B cell (primary cell): ENCODE data around the gene WDFY2. TPM values are rescaled to one million over a fixed set of nuclear protein-coding genes. Genes with fewer than 3 reads are reported as not detected.

ENCODE experiments used
- ATAC-seq: fragments of 200-7000 bp; cut with Tn5 transposase; one replicate; pipeline ENCODE4 v1.10.0; 2021; ENCODE audit warnings: low read depth, mild to moderate bottlenecking, moderate number of reproducible peaks, moderate library complexity
- CTCF ChIA-PET: fragments of 350-600 bp; sonication (Branson Sonifier 250); formaldehyde crosslinking; loops from one replicate; lab custom pipeline; 2021; ENCODE audit warnings: antibody characterized with exemption, inconsistent platforms; lab: Charles Lee
- POLR2A ChIA-PET: fragments of 350-600 bp; sonication (Branson Sonifier 250); formaldehyde crosslinking; loops from one replicate; lab custom pipeline; 2021; ENCODE audit warnings: antibody characterized with exemption; lab: Charles Lee
- DNase-seq: peaks from one replicate; pipeline ENCODE4 v3.0.0; 2013
- H2AFZ ChIP-seq: 2 replicates; pipeline ENCODE4 v1.6.1; 2012; ENCODE audit warnings: mild to moderate bottlenecking, low read depth, low read length; ENCODE audit not compliant: insufficient read depth, poor library complexity, severe bottlenecking
- H3K27ac ChIP-seq, 2 donors: 1 replicate in 1 of 2; 2 replicates in 1 of 2; pipeline ENCODE4 v1.5.1; 2012 to 2013; ENCODE audit warnings: low read length in 2 of 2, mild to moderate bottlenecking in 2 of 2, moderate library complexity in 1 of 2
- H3K27me3 ChIP-seq, 4 experiments: fragments of 200-600 bp in 1 of 4; sonication (generic) in 1 of 4; replicated peaks in 1 of 4; 1 replicate in 2 of 4; 2 replicates in 2 of 4; pipeline versions ENCODE4 v1.6.1 to v1.7.0; 2013 to 2016; ENCODE audit warnings: low read length in 3 of 4, mild to moderate bottlenecking in 2 of 4, mixed read lengths in 1 of 4, moderate library complexity in 1 of 4; ENCODE audit not compliant: insufficient read depth in 4 of 4, control insufficient read depth in 3 of 4; ENCODE audit errors: control extremely low read depth in 1 of 4
- H3K36me3 ChIP-seq, 2 experiments: replicated peaks in 1 of 2; 1 replicate in 1 of 2; 2 replicates in 1 of 2; pipeline versions ENCODE4 v1.6.1 to v1.7.1; 2013; ENCODE audit warnings: low read length in 1 of 2; ENCODE audit not compliant: insufficient read depth in 2 of 2, control insufficient read depth in 1 of 2; ENCODE audit errors: control extremely low read depth in 1 of 2, extremely low read depth in 1 of 2
- H3K4me1 ChIP-seq, 2 donors: fragments of 200-600 bp in 1 of 2; sonication (generic) in 1 of 2; 1 replicate in 1 of 2; 2 replicates in 1 of 2; pipeline versions ENCODE4 v1.5.1 to v1.6.1; 2013 to 2017; ENCODE audit warnings: low read length in 2 of 2; ENCODE audit not compliant: control insufficient read depth in 2 of 2, insufficient read depth in 2 of 2
- H3K4me2 ChIP-seq: replicated peaks from 2 replicates; pipeline ENCODE3; 2012; ENCODE audit warnings: mild to moderate bottlenecking, low read depth, low read length; ENCODE audit not compliant: poor library complexity, severe bottlenecking
- H3K4me3 ChIP-seq, 5 experiments: fragments of 200-600 bp in 1 of 5; sonication (generic) in 1 of 5; 1 replicate in 3 of 5; 2 replicates in 2 of 5; pipeline versions ENCODE4 v1.5.1 to v1.7.0; 2011 to 2016; ENCODE audit warnings: low read length in 4 of 5, mild to moderate bottlenecking in 4 of 5, low read depth in 2 of 5, control low read depth in 1 of 5, moderate library complexity in 1 of 5; ENCODE audit not compliant: insufficient read depth in 1 of 5; ENCODE audit errors: control extremely low read depth in 1 of 5, extremely low read depth in 1 of 5
- H3K79me2 ChIP-seq: fragments of 200-600 bp; sonication (generic); one replicate; pipeline ENCODE4 v1.6.0; 2016; ENCODE audit warnings: low read length; ENCODE audit not compliant: control insufficient read depth, insufficient read depth
- H3K9ac ChIP-seq: fragments of 200-600 bp; sonication (generic); 2 replicates; pipeline ENCODE4 v1.6.1; 2017; ENCODE audit warnings: mild to moderate bottlenecking, low read length, moderate library complexity
- H3K9me3 ChIP-seq, 3 donors: one replicate each; pipeline versions ENCODE4 v1.6.1 to v1.7.1; 2013; ENCODE audit warnings: low read length in 2 of 3; ENCODE audit not compliant: control insufficient read depth in 2 of 3, insufficient read depth in 1 of 3; ENCODE audit errors: control extremely low read depth in 1 of 3
- H4K20me1 ChIP-seq: 2 replicates; pipeline ENCODE4 v1.6.0; 2012; ENCODE audit warnings: mild to moderate bottlenecking, low read length; ENCODE audit not compliant: insufficient read depth, control insufficient read depth, poor library complexity, severe bottlenecking
- H3K27ac Mint-ChIP-seq: one replicate; pipeline ENCODE4 v1.8.0; 2021; ENCODE audit warnings: mixed read lengths
- H3K27me3 Mint-ChIP-seq: one replicate; pipeline ENCODE4 v1.8.0; 2021; ENCODE audit warnings: mixed read lengths
- H3K4me1 Mint-ChIP-seq: one replicate; pipeline ENCODE4 v1.8.0; 2021; ENCODE audit warnings: mixed read lengths
- H3K4me3 Mint-ChIP-seq: one replicate; pipeline ENCODE4 v1.8.0; 2021; ENCODE audit warnings: mixed read lengths
- H3K9me3 Mint-ChIP-seq: one replicate; pipeline ENCODE4 v1.8.0; 2022; ENCODE audit warnings: mixed read lengths; ENCODE audit not compliant: insufficient read depth
- CTCF ChIP-seq: fragments of 200-600 bp; IDR thresholded peaks from one replicate; pipeline ENCODE4 v1.8.0; 2022; ENCODE audit warnings: antibody characterized with exemption, mild to moderate bottlenecking
- EZH2 ChIP-seq: IDR thresholded peaks from 2 replicates; pipeline ENCODE4 v1.6.1; 2012; ENCODE audit warnings: borderline replicate concordance, low read depth, mild to moderate bottlenecking, moderate library complexity, low read length; ENCODE audit not compliant: insufficient read depth, poor library complexity, severe bottlenecking
- WGBS: methylation state at CpG from one replicate; pipeline ENCODE4 v1.1.5; 2013; ENCODE audit warnings: missing lambda C conversion rate; ENCODE audit not compliant: insufficient coverage; 5-methylcytosine and 5-hydroxymethylcytosine counted together
- intact Hi-C: fragments of 100-400 bp; cut with micrococcal nuclease; formaldehyde crosslinking; loops from one replicate; pipeline ENCODE4 v1.10.0; 2022
- polyA plus RNA-seq: library from polyadenylated mRNA; depleted of rRNA; stranded (reverse); fragments of >200 nt; gene quantifications from 2 replicates; pipeline ENCODE4 v1.2.3, GENCODE V29; 2012
- total RNA-seq, 2 donors: library from RNA; stranded (reverse); fragments of 120-200 nt in 1 of 2; gene quantifications; 1 replicate in 1 of 2; 2 replicates in 1 of 2; pipeline versions ENCODE4 v1.2.3 to v1.2.4, GENCODE V29; 2013 to 2022

Gene WDFY2
- total and polyA plus RNA-seq, 2 donors (not counting 1 experiment from before 2014, with no cell fraction given) = 12.4 to 47.7 TPM

- Histone ChIP-seq H3K27me3 (no peaks in the 10 kb centered on the region), H4K20me1 (no peaks in the 10 kb centered on the region), H3K4me3 (no peak overlapping the region), H3K4me2 (no peak overlapping the region), H3K9ac (no peak overlapping the region), H3K27ac (no peak overlapping the region), H3K36me3 (no peaks in the 10 kb centered on the region), H3K4me1 (peaks cover 11 to 18% of the 10 kb centered on the region in 2 donors), H2AFZ (no peak overlapping the region), H3K79me2 (no peaks in the 10 kb centered on the region), H3K9me3 (peaks cover 0 to 3% (median 0%) of the 10 kb centered on the region in 3 donors)
- ATAC-seq (no peak), DNase-seq (no peak)
- intact Hi-C loops = no loop called here
- ChIA-PET POLR2A (no interaction called here), CTCF (no interaction called here)
- Mint-ChIP-seq H3K27ac (no peak overlapping the region), H3K4me3 (no peak overlapping the region), H3K9me3 (no peaks in the 10 kb centered on the region), H3K27me3 (no peaks in the 10 kb centered on the region), H3K4me1 (peaks cover 32% of the 10 kb centered on the region)
- TF ChIP-seq EZH2 = no peak
- TF ChIP-seq CTCF = no peak
Observed at GRCh38 chr13:51707461-51707860, 123.2 kb downstream of the WDFY2 start.

- Histone ChIP-seq H4K20me1 (no peaks in the 10 kb centered on the region), H3K27ac (no peak overlapping the region), H2AFZ (no peak overlapping the region), H3K27me3 (no peaks in the 10 kb centered on the region), H3K79me2 (no peaks in the 10 kb centered on the region), H3K4me2 (no peak overlapping the region), H3K36me3 (peaks cover 0 to under 1% of the 10 kb centered on the region in 2 experiments), H3K9me3 (no peaks in the 10 kb centered on the region), H3K4me1 (no peaks in the 10 kb centered on the region), H3K4me3 (no peak overlapping the region), H3K9ac (no peak overlapping the region)
- no CpG with 5 or more reads among the region's 1 CpG for WGBS
- H3K9me3 Mint-ChIP-seq = no peaks in the 10 kb centered on the region
- TF ChIP-seq EZH2 = no peak
- no peak for TF ChIP-seq CTCF
- no peak overlapping the region for H3K4me3 Mint-ChIP-seq
- no peak overlapping the region for H3K27ac Mint-ChIP-seq
- DNase-seq (no peak), ATAC-seq (no peak)
- peaks cover 2% of the 10 kb centered on the region for H3K4me1 Mint-ChIP-seq
- H3K27me3 Mint-ChIP-seq = no peaks in the 10 kb centered on the region
- ChIA-PET CTCF (no interaction called here), POLR2A (no interaction called here)
- intact Hi-C loops = no loop called here
Observed at GRCh38 chr13:51713807-51714206, 129.5 kb downstream of the WDFY2 start.
